Esophagus squamous epithelium (tissue), 5 donors: Measurements from ENCODE around the gene TNPO1. TPM values are rescaled to one million over a fixed set of nuclear protein-coding genes. Genes with fewer than 3 reads are reported as not detected.
A peak's percentile ranks its signal among the peaks of the same experiment; 100 is the strongest.
"Not testable (repeated sequence)": the region's sequence is repeated elsewhere in the genome, so short reads cannot be mapped to it uniquely, and the experiment has no call there.

Experiments used
- DNase-seq: peaks from one replicate; lab custom pipeline; 2025; lab: John Stamatoyannopoulos, UW
- H3K27ac ChIP-seq, 4 donors: fragments of 200-600 bp; sonication (generic); one replicate each; pipeline ENCODE4 v1.5.1; 2016 to 2019; ENCODE audit warnings: mild to moderate bottlenecking in 1 of 4
- H3K27me3 ChIP-seq, 4 donors: fragments of 200-600 bp; sonication (generic); 1 replicate in 3 of 4; 2 replicates in 1 of 4; pipeline versions ENCODE4 v1.5.1 to v1.6.0; 2017 to 2021; ENCODE audit warnings: antibody characterized with exemption in 1 of 4
- H3K36me3 ChIP-seq, 3 donors: fragments of 200-600 bp; sonication (generic); one replicate each; pipeline ENCODE4 v1.5.1; 2016 to 2019
- H3K4me1 ChIP-seq, 3 donors: fragments of 200-600 bp; sonication (generic); one replicate each; pipeline ENCODE4 v1.5.1; 2017 to 2019
- H3K4me3 ChIP-seq, 4 donors: fragments of 200-600 bp; sonication (generic); 1 replicate in 3 of 4; 2 replicates in 1 of 4; pipeline ENCODE4 v1.5.1; 2016 to 2019; ENCODE audit warnings: mild to moderate bottlenecking in 2 of 4, moderate library complexity in 1 of 4
- H3K9me3 ChIP-seq, 3 donors: fragments of 200-600 bp; sonication (generic); one replicate each; pipeline ENCODE4 v1.5.1; 2016 to 2019
- POLR2A ChIP-seq, 4 donors: fragments of 450-650 bp; IDR thresholded peaks; one replicate each; pipeline ENCODE4 v1.6.1; 2017; ENCODE audit warnings: antibody characterized with exemption in 4 of 4, mild to moderate bottlenecking in 4 of 4, moderate library complexity in 3 of 4
- WGBS, 2 donors: methylation state at CpG; one replicate each; pipeline ENCODE4 v1.1.5; 2018; 5-methylcytosine and 5-hydroxymethylcytosine counted together
- intact Hi-C: fragments of 100-400 bp; cut with DNase I; formaldehyde crosslinking; loops from one replicate; pipeline ENCODE4 v1.15.0; 2022
- total RNA-seq, 4 donors: library from RNA; depleted of rRNA; stranded (reverse); fragments of >200 nt; gene quantifications; one replicate each; pipeline ENCODE4 v1.1.0, GENCODE V29; 2016
- TF ChIP-seq, protein P1 (sequence below), 6 experiments: fragments of 450-650 bp in 4 of 6; fragments of 200-600 bp in 2 of 6; sonication (generic) in 2 of 6; IDR thresholded peaks; one replicate each; pipeline ENCODE4 v1.5.1; 2016 to 2019; ENCODE audit warnings: antibody characterized with exemption in 6 of 6, mild to moderate bottlenecking in 4 of 6, moderate library complexity in 4 of 6
- donor health status: DM: yes; HTN: yes; CAD: no.

Gene TNPO1
- total RNA-seq, 4 donors from 2014 or later: 49.1 to 90.6 (median 78.0) TPM

DNA sequence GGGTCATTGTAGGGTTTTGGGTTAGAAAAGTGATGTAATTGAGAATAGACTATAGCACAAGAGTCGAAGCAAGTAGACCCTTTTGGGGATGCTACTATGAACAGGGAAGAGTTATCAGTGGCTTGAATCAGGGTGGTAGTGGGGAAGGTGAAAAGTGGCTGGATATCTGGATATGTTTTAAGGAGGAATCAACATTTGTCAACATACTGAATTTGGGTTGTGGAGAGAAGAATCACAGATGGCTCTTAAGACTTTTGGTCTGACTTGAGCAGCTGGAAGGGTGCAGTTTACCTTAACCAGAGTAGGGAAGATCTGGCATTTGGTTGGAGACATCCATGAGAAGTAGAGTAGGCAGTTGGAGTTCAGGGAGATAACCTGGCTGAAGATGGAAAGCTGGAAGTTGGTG lies 100.9 kb downstream of the TNPO1 start:
- H3K9me3 ChIP-seq: no peaks in the 10 kb centered on the region
- 85 to 100% methylated on average over 1 of the region's 1 CpG for WGBS, 2 donors
- no peak for TF ChIP-seq POLR2A (IDR thresholded peaks at IDR 0.05)
- TF ChIP-seq, protein P1, sequence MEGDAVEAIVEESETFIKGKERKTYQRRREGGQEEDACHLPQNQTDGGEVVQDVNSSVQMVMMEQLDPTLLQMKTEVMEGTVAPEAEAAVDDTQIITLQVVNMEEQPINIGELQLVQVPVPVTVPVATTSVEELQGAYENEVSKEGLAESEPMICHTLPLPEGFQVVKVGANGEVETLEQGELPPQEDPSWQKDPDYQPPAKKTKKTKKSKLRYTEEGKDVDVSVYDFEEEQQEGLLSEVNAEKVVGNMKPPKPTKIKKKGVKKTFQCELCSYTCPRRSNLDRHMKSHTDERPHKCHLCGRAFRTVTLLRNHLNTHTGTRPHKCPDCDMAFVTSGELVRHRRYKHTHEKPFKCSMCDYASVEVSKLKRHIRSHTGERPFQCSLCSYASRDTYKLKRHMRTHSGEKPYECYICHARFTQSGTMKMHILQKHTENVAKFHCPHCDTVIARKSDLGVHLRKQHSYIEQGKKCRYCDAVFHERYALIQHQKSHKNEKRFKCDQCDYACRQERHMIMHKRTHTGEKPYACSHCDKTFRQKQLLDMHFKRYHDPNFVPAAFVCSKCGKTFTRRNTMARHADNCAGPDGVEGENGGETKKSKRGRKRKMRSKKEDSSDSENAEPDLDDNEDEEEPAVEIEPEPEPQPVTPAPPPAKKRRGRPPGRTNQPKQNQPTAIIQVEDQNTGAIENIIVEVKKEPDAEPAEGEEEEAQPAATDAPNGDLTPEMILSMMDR (IDR thresholded peaks at IDR 0.05): no peak
- H3K4me3 ChIP-seq: no peak overlapping the region
- intact Hi-C loops: no loop called here
- H3K4me1 ChIP-seq: no peaks in the 10 kb centered on the region
- no peak for DNase-seq
- no peak overlapping the region for H3K27ac ChIP-seq
- peaks cover 0 to 3% (median 0%) of the 10 kb centered on the region in 3 donors for H3K36me3 ChIP-seq
- H3K27me3 ChIP-seq: no peaks in the 10 kb centered on the region

DNA sequence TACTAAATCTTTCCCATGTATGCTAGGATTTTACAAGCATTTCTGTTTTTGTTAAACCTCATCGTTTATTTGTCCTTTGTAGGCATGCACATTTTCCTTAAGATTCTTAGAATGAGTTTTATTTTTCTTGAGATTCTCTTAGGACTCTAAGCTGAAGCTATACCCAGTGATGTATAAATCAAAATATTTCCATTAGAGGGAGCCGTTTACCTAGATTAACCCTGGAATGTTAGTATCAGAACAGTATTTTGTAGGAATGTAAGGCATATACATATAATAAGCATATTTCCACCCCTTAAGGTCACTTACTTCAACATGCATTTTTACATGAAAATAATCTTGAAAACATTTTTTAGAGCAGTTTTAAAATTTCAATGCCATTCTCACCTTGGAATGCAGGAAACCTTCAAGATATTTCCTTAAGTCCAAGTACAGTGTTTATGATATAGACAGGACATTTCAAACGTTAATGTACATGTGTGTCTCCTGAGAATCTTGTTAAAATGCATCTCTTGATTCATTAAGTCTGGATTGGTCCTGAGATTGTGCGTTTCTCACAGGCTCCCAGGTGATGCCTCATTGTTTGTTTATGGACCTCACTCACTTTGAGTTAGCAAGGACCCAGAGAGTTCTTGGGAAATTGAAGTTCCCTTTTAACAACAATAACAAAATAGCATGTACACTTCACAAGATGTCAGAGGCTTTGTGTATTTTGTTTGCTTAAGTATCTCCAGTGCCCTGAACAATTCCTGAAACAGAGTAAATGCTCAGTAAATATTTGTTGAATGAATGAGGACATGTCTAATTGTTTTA lies 104.4 kb downstream of the TNPO1 start:
- intact Hi-C loops: no loop called here
- 9 to 14% methylated on average over 4 of the region's 4 CpGs for WGBS, 2 donors
- no peak for DNase-seq
- H3K4me1 ChIP-seq: no peaks in the 10 kb centered on the region
- no peaks in the 10 kb centered on the region for H3K36me3 ChIP-seq
- H3K4me3 ChIP-seq: no peak overlapping the region
- H3K9me3 ChIP-seq: no peaks in the 10 kb centered on the region
- H3K27ac ChIP-seq: no peak overlapping the region
- no peaks in the 10 kb centered on the region for H3K27me3 ChIP-seq
- no peak for TF ChIP-seq POLR2A (IDR thresholded peaks at IDR 0.05)
- TF ChIP-seq, protein P1 (IDR thresholded peaks at IDR 0.05): peak in 2 of 6 experiments; percentile 19 to 57

DNA sequence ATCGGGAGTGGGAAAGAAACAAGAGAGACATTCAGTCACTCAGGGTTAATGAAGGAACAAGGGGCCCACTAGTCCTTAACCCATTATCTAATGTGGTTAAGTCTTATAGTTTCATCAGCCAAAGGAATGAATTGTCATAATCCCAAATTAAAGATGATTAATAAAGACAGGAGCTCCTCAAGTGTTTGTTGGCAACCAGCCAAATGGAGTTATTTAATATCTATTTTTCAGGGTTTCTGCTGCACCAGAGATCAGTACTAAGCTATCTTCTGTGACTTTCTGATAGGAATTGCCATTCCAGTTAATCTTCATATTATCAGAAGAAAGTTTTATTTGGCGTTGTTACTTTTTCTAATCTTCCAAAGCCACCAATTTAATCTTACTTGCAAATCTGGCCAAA lies 105.4 kb downstream of the TNPO1 start:
- Histone ChIP-seq H3K36me3 (no peaks in the 10 kb centered on the region), H3K4me3 (no peak overlapping the region), H3K4me1 (no peaks in the 10 kb centered on the region), H3K27me3 (no peaks in the 10 kb centered on the region), H3K27ac (no peak overlapping the region), H3K9me3 (no peaks in the 10 kb centered on the region)
- no peak for DNase-seq
- intact Hi-C loops: no loop called here
- WGBS, 2 donors: 82 to 83% methylated on average over 2 of the region's 2 CpGs
- no peak for TF ChIP-seq POLR2A (IDR thresholded peaks at IDR 0.05)

DNA sequence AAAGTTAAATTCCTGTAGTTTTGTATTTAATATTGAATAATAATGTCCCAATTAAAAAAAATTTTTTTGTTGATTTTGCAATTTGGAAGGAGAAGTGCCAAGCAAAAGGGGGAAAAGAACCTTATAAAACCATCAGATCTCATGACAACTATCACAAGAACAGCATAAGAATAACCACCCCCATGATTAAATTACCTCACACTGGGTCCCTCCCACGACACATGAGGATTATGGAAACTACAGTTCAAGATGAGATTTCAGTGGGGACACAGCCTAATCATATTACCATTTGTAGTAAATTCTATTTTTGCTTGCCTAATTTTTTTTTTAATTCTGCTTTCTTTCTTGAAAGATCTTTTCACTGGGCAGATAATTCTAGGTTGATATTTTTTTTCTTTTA lies 106.0 kb downstream of the TNPO1 start:
- H3K27ac ChIP-seq: no peak overlapping the region
- H3K36me3 ChIP-seq: no peaks in the 10 kb centered on the region

DNA sequence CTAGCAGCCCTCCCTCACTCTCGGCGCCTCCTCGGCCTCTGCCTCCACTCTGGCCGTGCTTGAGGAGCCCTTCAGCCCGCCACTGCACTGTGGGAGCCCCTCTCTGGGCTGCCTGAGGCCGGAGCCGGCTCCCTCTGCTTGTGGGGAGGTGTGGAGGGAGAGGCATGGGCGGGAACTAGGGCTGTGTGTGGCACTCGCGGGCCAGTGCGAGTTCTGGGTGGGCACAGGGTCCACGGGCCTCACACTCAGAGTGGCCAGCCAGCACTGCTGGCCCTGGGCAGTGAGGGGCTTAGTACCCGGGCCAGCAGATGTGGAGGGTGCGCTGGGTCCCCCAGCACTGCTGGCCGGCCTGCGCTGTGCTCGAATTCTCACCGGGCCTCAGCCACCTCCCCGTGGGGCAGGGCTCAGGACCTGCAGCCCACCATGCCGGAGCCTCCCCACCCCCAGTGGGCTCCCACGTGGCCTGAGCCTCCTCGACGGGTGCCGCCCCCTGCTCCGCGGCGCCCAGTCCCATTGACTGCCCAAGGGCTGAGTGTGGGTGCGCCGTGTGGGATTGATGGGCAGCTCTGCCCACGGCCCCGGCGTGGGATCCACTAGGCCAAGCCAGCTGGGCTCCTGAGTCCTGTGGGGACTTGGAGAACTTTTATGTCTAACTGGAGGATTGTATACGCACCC lies 109.0 kb downstream of the TNPO1 start:
- no peak for DNase-seq
- 82 to 88% methylated on average over 3 to 6 of the region's 33 CpGs for WGBS, 2 donors
- H3K4me1 ChIP-seq: no peaks in the 10 kb centered on the region
- no peak overlapping the region for H3K4me3 ChIP-seq
- no peaks in the 10 kb centered on the region for H3K27me3 ChIP-seq
- H3K36me3 ChIP-seq: no peaks in the 10 kb centered on the region
- no peak overlapping the region for H3K27ac ChIP-seq
- TF ChIP-seq, protein P1 (IDR thresholded peaks at IDR 0.05): no peak
- TF ChIP-seq POLR2A (IDR thresholded peaks at IDR 0.05): no peak
- no peaks in the 10 kb centered on the region for H3K9me3 ChIP-seq
- intact Hi-C loops: no loop called here

More for the DNA sequence above, 106.0 kb downstream of the TNPO1 start:
- intact Hi-C loops: no loop called here
- WGBS, 2 donors: 36 to 63% methylated on average over 1 of the region's 1 CpG
- Histone ChIP-seq H3K27me3 (no peaks in the 10 kb centered on the region), H3K4me1 (no peaks in the 10 kb centered on the region), H3K9me3 (no peaks in the 10 kb centered on the region), H3K4me3 (no peak overlapping the region)
- TF ChIP-seq POLR2A (IDR thresholded peaks at IDR 0.05): no peak
- TF ChIP-seq, protein P1 (IDR thresholded peaks at IDR 0.05): no peak
- no peak for DNase-seq

DNA sequence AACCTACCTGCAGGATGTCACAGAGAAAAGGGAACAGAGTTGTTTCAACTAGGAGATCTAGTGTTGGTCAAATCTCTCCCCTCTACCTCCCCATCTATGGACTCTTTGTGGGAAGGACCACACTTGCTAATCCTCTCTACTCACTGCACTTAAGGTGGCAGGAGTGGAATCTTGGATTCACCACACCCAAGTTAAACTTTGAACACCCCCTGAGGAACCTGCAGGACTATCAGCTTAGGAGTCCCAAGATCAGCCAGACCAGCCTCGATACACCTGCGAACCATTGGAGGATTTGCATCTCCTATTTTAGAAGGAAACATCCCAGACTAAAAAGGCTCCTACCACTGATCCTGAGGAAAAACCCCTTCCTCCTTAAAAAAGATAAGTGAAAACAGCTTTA lies 116.2 kb downstream of the TNPO1 start:
- DNase-seq, H3K27me3 ChIP-seq, intact Hi-C loops, H3K27ac ChIP-seq, H3K9me3 ChIP-seq, H3K36me3 ChIP-seq, H3K4me1 ChIP-seq, H3K4me3 ChIP-seq: not testable (repeated sequence)
- 89 to 100% methylated on average over 2 of the region's 2 CpGs for WGBS, 2 donors

DNA sequence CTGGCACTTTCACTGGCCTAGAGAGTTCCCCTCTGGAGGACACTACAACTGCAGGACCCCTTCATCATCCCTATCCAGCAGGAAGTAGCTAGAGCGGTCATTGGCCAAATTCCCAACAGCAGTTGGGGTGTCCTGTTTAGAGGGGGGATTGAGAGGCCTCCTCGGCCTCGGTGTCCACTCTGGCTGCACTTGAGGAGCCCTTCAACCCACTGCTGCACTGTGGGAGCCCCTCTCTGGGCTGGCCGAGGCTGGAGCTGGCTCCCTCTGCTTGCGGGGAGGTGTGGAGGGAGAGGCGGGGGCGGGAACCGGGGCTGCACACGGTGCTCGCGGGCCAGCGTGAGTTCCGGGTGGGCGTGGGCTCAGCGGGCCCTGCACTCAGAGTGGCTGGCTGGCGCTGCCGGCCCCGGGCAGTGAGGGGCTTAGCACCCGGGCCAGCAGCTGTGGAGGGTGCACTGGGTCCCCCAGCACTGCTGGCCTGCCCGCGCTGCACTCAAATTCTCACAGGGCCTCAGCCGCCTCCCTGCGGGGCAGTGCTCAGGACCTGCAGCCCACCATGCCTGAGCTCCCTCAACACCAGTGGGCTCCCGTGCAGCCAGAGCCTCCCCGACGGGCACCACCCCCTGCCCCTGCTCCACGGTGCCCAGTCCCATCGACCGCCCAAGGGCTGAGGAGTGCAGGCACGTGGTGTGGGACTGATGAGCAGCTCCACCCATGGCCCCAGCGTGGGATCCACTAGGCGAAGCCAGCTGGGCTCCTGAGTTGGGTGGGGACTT lies 118.7 kb downstream of the TNPO1 start:
- H3K4me3 ChIP-seq, intact Hi-C loops, DNase-seq, H3K9me3 ChIP-seq, H3K36me3 ChIP-seq, H3K27ac ChIP-seq, H3K4me1 ChIP-seq, H3K27me3 ChIP-seq: not testable (repeated sequence)
- 100% methylated on average over 1 to 6 of the region's 32 CpGs for WGBS, 2 donors
